OCI-LY1 (cell line): Measurements from ENCODE around the gene RSRP1.
A peak's percentile ranks its signal among the peaks of the same experiment; 100 is the strongest.

Experiments
- EZH2 ChIP-seq: fragments of 200-600 bp; sonication (generic), shearing (Covaris generic); IDR thresholded peaks from 2 replicates; pipeline ENCODE4 v1.8.0; 2017; ENCODE audit warnings: borderline replicate concordance, mixed run types, mild to moderate bottlenecking, antibody characterized with exemption, low read length, moderate library complexity, mixed read lengths
- TF ChIP-seq, protein P1 (sequence below): fragments of 200-600 bp; sonication (generic), shearing (Covaris generic); IDR thresholded peaks from 2 replicates; pipeline ENCODE4 v1.5.1; 2017; ENCODE audit warnings: mild to moderate bottlenecking, antibody characterized with exemption, low read length, moderate library complexity, mixed read lengths

GRCh38 chr1:25246600-25247023 is 642 bp downstream of the RSRP1 start:
- TF ChIP-seq, protein P1, sequence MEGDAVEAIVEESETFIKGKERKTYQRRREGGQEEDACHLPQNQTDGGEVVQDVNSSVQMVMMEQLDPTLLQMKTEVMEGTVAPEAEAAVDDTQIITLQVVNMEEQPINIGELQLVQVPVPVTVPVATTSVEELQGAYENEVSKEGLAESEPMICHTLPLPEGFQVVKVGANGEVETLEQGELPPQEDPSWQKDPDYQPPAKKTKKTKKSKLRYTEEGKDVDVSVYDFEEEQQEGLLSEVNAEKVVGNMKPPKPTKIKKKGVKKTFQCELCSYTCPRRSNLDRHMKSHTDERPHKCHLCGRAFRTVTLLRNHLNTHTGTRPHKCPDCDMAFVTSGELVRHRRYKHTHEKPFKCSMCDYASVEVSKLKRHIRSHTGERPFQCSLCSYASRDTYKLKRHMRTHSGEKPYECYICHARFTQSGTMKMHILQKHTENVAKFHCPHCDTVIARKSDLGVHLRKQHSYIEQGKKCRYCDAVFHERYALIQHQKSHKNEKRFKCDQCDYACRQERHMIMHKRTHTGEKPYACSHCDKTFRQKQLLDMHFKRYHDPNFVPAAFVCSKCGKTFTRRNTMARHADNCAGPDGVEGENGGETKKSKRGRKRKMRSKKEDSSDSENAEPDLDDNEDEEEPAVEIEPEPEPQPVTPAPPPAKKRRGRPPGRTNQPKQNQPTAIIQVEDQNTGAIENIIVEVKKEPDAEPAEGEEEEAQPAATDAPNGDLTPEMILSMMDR = peak; percentile 5; the same call in 1 of the 2 replicates
- no peak for TF ChIP-seq EZH2
